Uterus (tissue), 4 donors: Measurements from ENCODE around the gene CMTM3. TPM values are rescaled to one million over a fixed set of nuclear protein-coding genes. Genes with fewer than 3 reads are reported as not detected.

Experiments
- DNase-seq, 2 donors: peaks; one replicate each; pipeline ENCODE4 v3.0.0-alpha.2; 2019 to 2020
- H3K27ac ChIP-seq, 2 donors: fragments of 200-600 bp; sonication (generic); 1 replicate in 1 of 2; 2 replicates in 1 of 2; pipeline ENCODE4 v1.5.1; 2016 to 2018
- H3K27me3 ChIP-seq, 2 donors: fragments of 200-600 bp; sonication (generic); one replicate each; pipeline ENCODE4 v1.5.1; 2018 to 2019; ENCODE audit warnings: control low read depth in 1 of 2
- H3K36me3 ChIP-seq, 2 donors: fragments of 200-600 bp; sonication (generic); one replicate each; pipeline ENCODE4 v1.5.1; 2019; ENCODE audit warnings: control low read depth in 1 of 2
- H3K4me1 ChIP-seq, 2 donors: fragments of 200-600 bp; sonication (generic); one replicate each; pipeline ENCODE4 v1.5.1; 2018 to 2019; ENCODE audit warnings: control low read depth in 1 of 2
- H3K4me3 ChIP-seq, 2 donors: fragments of 200-600 bp; sonication (generic); 1 replicate in 1 of 2; 2 replicates in 1 of 2; pipeline ENCODE4 v1.5.1; 2018 to 2019; ENCODE audit warnings: mild to moderate bottlenecking in 1 of 2
- H3K9me3 ChIP-seq, 2 donors: fragments of 200-600 bp; sonication (generic); one replicate each; pipeline ENCODE4 v1.5.1; 2019; ENCODE audit warnings: control low read depth in 1 of 2
- POLR2A ChIP-seq, 2 donors: fragments of 450-650 bp; IDR thresholded peaks; one replicate each; pipeline ENCODE4 v1.6.1; 2016; ENCODE audit warnings: antibody characterized with exemption in 2 of 2, mild to moderate bottlenecking in 1 of 2, moderate library complexity in 1 of 2
- intact Hi-C: fragments of 100-400 bp; cut with DNase I; formaldehyde crosslinking; loops from one replicate; pipeline ENCODE4 v1.15.1; 2023; ENCODE audit warnings: low total_unique reads
- total RNA-seq, 4 donors: library from RNA; depleted of rRNA in 3 of 4; stranded (reverse); fragments of >200 nt in 3 of 4; gene quantifications; one replicate each; pipeline versions ENCODE4 v1.1.0 to v1.2.4, GENCODE V29; 2014 to 2023
- TF ChIP-seq, protein P1 (sequence below), 4 experiments: fragments of 200-600 bp in 2 of 4; fragments of 450-650 bp in 2 of 4; sonication (generic) in 2 of 4; IDR thresholded peaks; one replicate each; pipeline ENCODE4 v1.5.1; 2016 to 2019; ENCODE audit warnings: antibody characterized with exemption in 4 of 4, mild to moderate bottlenecking in 2 of 4, moderate library complexity in 1 of 4
- donor health status: DM: yes; HTN: yes; CAD: no.

Gene CMTM3
- total RNA-seq, 4 donors from 2014 or later, result 42.6 to 67.9 (median 56.2) TPM

DNA sequence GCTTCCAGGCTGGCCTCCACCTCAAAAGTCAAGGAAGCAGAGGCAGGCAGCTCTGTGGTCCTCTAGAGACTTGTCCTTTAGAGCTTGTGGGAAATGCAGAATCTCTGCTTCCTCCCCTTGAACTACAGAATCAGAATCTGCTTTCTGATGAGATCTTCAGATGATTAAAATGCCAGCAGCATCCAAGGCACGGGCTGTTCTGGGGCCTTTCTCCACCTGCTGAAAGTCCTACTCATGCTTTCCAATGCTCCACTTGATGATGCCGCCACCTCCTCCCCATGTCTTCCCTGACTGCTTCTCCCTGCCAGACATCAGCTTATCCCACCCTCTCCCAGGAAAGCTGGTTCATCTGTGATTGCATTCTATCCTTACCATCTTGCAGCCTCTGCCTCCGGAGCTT lies 33.3 kb downstream of the CMTM3 start:
- Histone ChIP-seq H3K27me3 (no peaks in the 10 kb centered on the region), H3K4me3 (no peak overlapping the region), H3K36me3 (no peaks in the 10 kb centered on the region), H3K27ac (no peak overlapping the region), H3K9me3 (no peaks in the 10 kb centered on the region), H3K4me1 (no peaks in the 10 kb centered on the region)
- no peak for TF ChIP-seq POLR2A (IDR thresholded peaks at IDR 0.05)
- TF ChIP-seq, protein P1, sequence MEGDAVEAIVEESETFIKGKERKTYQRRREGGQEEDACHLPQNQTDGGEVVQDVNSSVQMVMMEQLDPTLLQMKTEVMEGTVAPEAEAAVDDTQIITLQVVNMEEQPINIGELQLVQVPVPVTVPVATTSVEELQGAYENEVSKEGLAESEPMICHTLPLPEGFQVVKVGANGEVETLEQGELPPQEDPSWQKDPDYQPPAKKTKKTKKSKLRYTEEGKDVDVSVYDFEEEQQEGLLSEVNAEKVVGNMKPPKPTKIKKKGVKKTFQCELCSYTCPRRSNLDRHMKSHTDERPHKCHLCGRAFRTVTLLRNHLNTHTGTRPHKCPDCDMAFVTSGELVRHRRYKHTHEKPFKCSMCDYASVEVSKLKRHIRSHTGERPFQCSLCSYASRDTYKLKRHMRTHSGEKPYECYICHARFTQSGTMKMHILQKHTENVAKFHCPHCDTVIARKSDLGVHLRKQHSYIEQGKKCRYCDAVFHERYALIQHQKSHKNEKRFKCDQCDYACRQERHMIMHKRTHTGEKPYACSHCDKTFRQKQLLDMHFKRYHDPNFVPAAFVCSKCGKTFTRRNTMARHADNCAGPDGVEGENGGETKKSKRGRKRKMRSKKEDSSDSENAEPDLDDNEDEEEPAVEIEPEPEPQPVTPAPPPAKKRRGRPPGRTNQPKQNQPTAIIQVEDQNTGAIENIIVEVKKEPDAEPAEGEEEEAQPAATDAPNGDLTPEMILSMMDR (IDR thresholded peaks at IDR 0.05), result no peak
- DNase-seq, result no peak
- intact Hi-C loops, result no loop called here

DNA sequence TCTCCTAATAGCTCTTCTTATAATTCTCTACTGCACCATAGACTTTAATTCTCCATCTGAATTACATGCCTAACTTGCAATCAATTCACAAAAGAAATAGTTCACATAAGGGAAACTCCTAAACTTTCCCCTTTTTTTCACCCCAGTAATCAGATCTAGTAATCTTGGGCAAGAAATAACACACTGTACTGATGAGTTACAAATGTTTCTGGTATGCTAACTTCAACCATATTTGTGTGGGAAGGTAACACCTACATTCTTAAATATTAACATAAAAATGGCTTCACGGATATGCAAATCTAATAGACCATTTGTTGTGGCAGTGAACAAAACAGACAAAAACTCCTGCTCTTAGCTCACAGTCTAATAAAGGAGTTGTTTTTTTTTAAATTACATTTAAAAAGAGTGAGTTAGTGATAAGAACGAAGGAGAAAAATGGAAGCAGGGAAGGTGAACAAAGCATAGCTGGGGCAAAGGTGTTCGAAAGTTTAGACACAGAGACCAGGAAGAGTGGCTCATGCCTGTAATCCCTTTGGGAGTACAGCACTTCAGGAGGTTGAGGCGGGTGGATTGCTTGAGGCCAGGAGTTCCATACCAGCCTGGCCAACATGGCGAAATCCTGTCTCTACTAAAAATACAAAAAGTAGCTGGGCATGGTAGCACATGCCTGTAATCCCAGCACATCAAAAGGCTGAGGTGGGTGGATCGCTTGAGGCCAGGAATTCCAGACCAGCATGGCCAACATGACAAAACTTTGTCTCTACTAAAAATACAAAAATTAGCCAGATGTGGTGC lies 34.8 kb downstream of the CMTM3 start:
- DNase-seq, result no peak
- no peaks in the 10 kb centered on the region for H3K27me3 ChIP-seq
- TF ChIP-seq POLR2A (IDR thresholded peaks at IDR 0.05), result no peak
- TF ChIP-seq, protein P1 (IDR thresholded peaks at IDR 0.05), result no peak
- H3K36me3 ChIP-seq, result no peaks in the 10 kb centered on the region
- no peak overlapping the region for H3K4me3 ChIP-seq
- intact Hi-C loops, result no loop called here
- H3K9me3 ChIP-seq, result no peaks in the 10 kb centered on the region
- H3K4me1 ChIP-seq, result no peaks in the 10 kb centered on the region
- no peak overlapping the region for H3K27ac ChIP-seq

DNA sequence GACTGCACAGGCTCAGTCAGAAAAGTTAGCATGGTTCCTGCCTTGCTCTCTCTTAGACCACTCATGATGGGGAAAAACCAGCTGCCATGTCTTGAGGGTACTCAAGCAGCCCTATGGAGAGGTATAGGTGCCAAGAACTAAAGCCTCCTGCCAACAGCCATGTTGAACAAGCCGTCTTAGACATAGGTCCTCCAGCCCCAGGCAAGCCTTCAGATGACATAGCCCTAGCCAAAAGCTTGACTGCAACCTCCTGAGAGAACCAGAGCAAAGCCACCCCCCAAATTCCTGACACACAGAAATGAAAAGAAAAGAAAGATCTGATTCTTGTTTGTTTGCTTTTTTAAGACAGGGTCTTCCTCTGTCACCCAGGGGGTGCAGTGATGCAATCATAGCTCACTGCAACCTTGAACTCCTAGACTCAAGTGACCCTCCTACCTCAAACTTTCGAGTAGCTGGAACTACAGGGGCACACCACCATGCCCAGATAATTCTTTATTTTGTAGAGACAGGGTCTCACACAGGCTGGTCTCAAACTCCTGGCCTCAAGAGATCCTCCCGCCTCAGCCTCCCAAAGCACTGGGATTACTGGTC lies 36.3 kb downstream of the CMTM3 start:
- H3K27me3 ChIP-seq, result no peaks in the 10 kb centered on the region
- H3K9me3 ChIP-seq, result no peaks in the 10 kb centered on the region
- no peak overlapping the region for H3K4me3 ChIP-seq
- H3K27ac ChIP-seq, result no peak overlapping the region
- TF ChIP-seq, protein P1 (IDR thresholded peaks at IDR 0.05), result no peak
- TF ChIP-seq POLR2A (IDR thresholded peaks at IDR 0.05), result no peak
- intact Hi-C loops, result no loop called here
- H3K36me3 ChIP-seq, result no peaks in the 10 kb centered on the region
- no peak for DNase-seq
- no peaks in the 10 kb centered on the region for H3K4me1 ChIP-seq

DNA sequence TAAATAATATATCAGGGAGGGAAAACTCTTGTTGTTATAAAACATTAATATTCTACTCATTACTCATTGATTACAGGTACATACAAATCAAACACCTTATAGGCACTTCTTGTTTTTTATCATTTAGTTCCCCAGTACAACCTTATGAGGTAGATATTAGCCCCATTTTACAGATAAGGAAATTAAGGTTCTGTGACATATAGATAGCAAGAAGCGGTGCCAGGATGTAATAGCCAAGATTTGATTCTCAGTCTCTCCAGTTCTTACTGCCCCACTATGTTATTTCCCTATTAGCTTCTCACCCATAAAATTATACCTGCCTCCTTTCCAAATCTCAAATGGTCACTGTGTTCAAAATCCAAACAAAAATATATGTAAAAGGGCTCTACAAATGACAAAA lies 36.9 kb downstream of the CMTM3 start:
- Histone ChIP-seq H3K27ac (no peak overlapping the region), H3K4me3 (no peak overlapping the region), H3K4me1 (no peaks in the 10 kb centered on the region), H3K36me3 (no peaks in the 10 kb centered on the region), H3K27me3 (no peaks in the 10 kb centered on the region), H3K9me3 (no peaks in the 10 kb centered on the region)
- intact Hi-C loops, result no loop called here
- TF ChIP-seq, protein P1 (IDR thresholded peaks at IDR 0.05), result no peak
- no peak for TF ChIP-seq POLR2A (IDR thresholded peaks at IDR 0.05)
- DNase-seq, result no peak

DNA sequence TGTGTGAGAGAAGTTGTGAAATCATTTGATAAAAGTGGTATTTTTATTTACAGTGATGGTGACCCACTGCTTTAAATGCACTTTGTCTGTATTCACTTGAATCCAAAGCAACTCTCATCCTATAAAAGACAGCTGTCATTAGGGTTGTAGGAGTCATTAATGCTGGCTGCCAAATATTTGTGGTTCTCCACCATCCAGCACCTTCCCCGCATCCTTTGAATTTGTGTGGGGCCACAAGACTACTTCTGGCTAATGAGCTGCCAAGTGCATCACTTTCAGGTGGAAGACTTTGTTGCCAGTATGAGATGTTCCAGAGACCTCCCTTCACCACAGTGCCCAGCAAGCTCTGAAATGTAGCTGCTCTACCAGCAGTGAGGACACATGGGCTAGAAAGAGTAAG lies 43.4 kb downstream of the CMTM3 start:
- Histone ChIP-seq H3K9me3 (no peaks in the 10 kb centered on the region), H3K4me3 (no peak overlapping the region), H3K27ac (no peak overlapping the region), H3K27me3 (no peaks in the 10 kb centered on the region), H3K4me1 (no peaks in the 10 kb centered on the region), H3K36me3 (no peaks in the 10 kb centered on the region)
- intact Hi-C loops, result no loop called here
- DNase-seq, result no peak
- no peak for TF ChIP-seq POLR2A (IDR thresholded peaks at IDR 0.05)
- TF ChIP-seq, protein P1 (IDR thresholded peaks at IDR 0.05), result no peak
